Small intestine (tissue), 7 donors: ENCODE results near the gene SHLD3. TPM values are rescaled to one million over a fixed set of nuclear protein-coding genes. Genes with fewer than 3 reads are reported as not detected.
"Not testable (repeated sequence)": the region's sequence is repeated elsewhere in the genome, so short reads cannot be mapped to it uniquely, and the experiment has no call there.

Source experiments
- DNase-seq, 2 donors: peaks; one replicate each; pipeline versions ENCODE4 v3.0.0 to v3.0.0-alpha.2; 2013
- FAIRE-seq: peaks from 2 replicates; lab custom pipeline; 2012; peaks lifted over from hg19 to GRCh38; lab: Jason Lieb, UNC
- H3K27ac ChIP-seq, 3 donors: one replicate each; pipeline ENCODE4 v1.5.1; 2013; ENCODE audit warnings: low read length in 2 of 3, mild to moderate bottlenecking in 2 of 3, control low read depth in 1 of 3, inconsistent platforms in 1 of 3, low read depth in 1 of 3, moderate library complexity in 1 of 3
- H3K27me3 ChIP-seq, 3 donors: one replicate each; pipeline ENCODE4 v1.6.1; 2013; ENCODE audit warnings: low read length in 3 of 3, inconsistent platforms in 1 of 3; ENCODE audit not compliant: control insufficient read depth in 3 of 3, insufficient read depth in 3 of 3
- H3K36me3 ChIP-seq, 3 donors: one replicate each; pipeline ENCODE4 v1.6.1; 2013; ENCODE audit warnings: low read length in 3 of 3, inconsistent platforms in 1 of 3, low read depth in 1 of 3, mild to moderate bottlenecking in 1 of 3, moderate library complexity in 1 of 3; ENCODE audit not compliant: control insufficient read depth in 3 of 3, insufficient read depth in 2 of 3
- H3K4me1 ChIP-seq, 3 donors: one replicate each; pipeline ENCODE4 v1.6.1; 2013; ENCODE audit warnings: low read length in 2 of 3, inconsistent platforms in 1 of 3, low read depth in 1 of 3, mild to moderate bottlenecking in 1 of 3, moderate library complexity in 1 of 3; ENCODE audit not compliant: control insufficient read depth in 3 of 3, insufficient read depth in 2 of 3
- H3K4me3 ChIP-seq, 3 donors: one replicate each; pipeline ENCODE4 v1.5.1; 2013; ENCODE audit warnings: low read length in 3 of 3, control low read depth in 1 of 3, inconsistent platforms in 1 of 3, low read depth in 1 of 3, mild to moderate bottlenecking in 1 of 3, moderate library complexity in 1 of 3
- H3K9me3 ChIP-seq, 2 donors: one replicate each; pipeline ENCODE4 v1.6.1; 2013; ENCODE audit warnings: low read depth in 1 of 2, low read length in 1 of 2; ENCODE audit not compliant: control insufficient read depth in 2 of 2, insufficient read depth in 1 of 2
- WGBS, 3 donors: extraction: QIAGEN DNeasy Blood & Tissue Kit; methylation state at CpG; one replicate each; pipeline ENCODE4 v1.1.7; 2013; 5-methylcytosine and 5-hydroxymethylcytosine counted together
- polyA plus RNA-seq, 4 donors: library from polyadenylated mRNA; stranded (reverse) in 3 of 4; unstranded in 1 of 4; fragments of 200-250 nt in 3 of 4; fragments of 120-200 nt in 1 of 4; gene quantifications; one replicate each; pipeline versions ENCODE4 v1.2.1 to v1.2.3, GENCODE V29; 2013
- donor health status: healthy with polysubstance abuse.
- donor health status: control.
- donor health status: control.
- donor health status: Bipolar disorder and iron deficiency.
- donor health status: healthy.

SHLD3 gene
- polyA plus RNA-seq, 4 donors = 2.7 to 6.3 (median 4.4) TPM

- H3K4me1 ChIP-seq = no peaks in the 10 kb centered on the region
- no peak overlapping the region for H3K4me3 ChIP-seq
- FAIRE-seq (no peak), DNase-seq (no peak)
- H3K36me3 ChIP-seq = peaks cover 0 to 8% (median 2%) of the 10 kb centered on the region in 3 donors
- H3K27ac ChIP-seq = no peak overlapping the region
- H3K9me3 ChIP-seq = no peaks in the 10 kb centered on the region
- H3K27me3 ChIP-seq = no peaks in the 10 kb centered on the region
- WGBS, 3 donors = 85 to 94% (median 90%) methylated on average over 2 of the region's 2 CpGs
These were observed 29.9 kb downstream of the SHLD3 start for GRCh38 chr5:65654713-65655112.

GRCh38 chr5:65663804-65664521, 39.1 kb downstream of the SHLD3 start:
- WGBS, 3 donors = 92 to 100% (median 92%) methylated on average over 1 of the region's 1 CpG
- H3K36me3 ChIP-seq = peaks cover 0 to 7% (median 6%) of the 10 kb centered on the region in 3 donors
- H3K4me1 ChIP-seq = no peaks in the 10 kb centered on the region
- H3K4me3 ChIP-seq = no peak overlapping the region
- H3K27me3 ChIP-seq = no peaks in the 10 kb centered on the region
- DNase-seq = peak in 1 of 2 donors; percentile 8
- H3K27ac ChIP-seq = no peak overlapping the region
- FAIRE-seq = no peak
- no peaks in the 10 kb centered on the region for H3K9me3 ChIP-seq

GRCh38 chr5:65668696-65669095, 43.9 kb downstream of the SHLD3 start:
- WGBS, 3 donors = 81 to 95% (median 90%) methylated on average over 6 to 7 of the region's 7 CpGs
- Histone ChIP-seq H3K27me3 (no peaks in the 10 kb centered on the region), H3K4me1 (no peaks in the 10 kb centered on the region), H3K9me3 (no peaks in the 10 kb centered on the region), H3K4me3 (no peak overlapping the region), H3K27ac (no peak overlapping the region), H3K36me3 (peaks cover 2 to 4% (median 3%) of the 10 kb centered on the region in 3 donors)
- DNase-seq (no peak), FAIRE-seq (no peak)

GRCh38 chr5:65672796-65673195, 48.0 kb downstream of the SHLD3 start:
- Histone ChIP-seq H3K27ac (no peak overlapping the region), H3K36me3 (peaks cover 0 to 4% (median 0%) of the 10 kb centered on the region in 3 donors), H3K9me3 (no peaks in the 10 kb centered on the region), H3K27me3 (no peaks in the 10 kb centered on the region), H3K4me3 (no peak overlapping the region), H3K4me1 (no peaks in the 10 kb centered on the region)
- DNase-seq = no peak
- FAIRE-seq = no peak
- WGBS, 3 donors = 72 to 88% (median 75%) methylated on average over 1 of the region's 1 CpG

- FAIRE-seq (no peak), DNase-seq (no peak)
- Histone ChIP-seq H3K27me3 (no peaks in the 10 kb centered on the region), H3K27ac (no peak overlapping the region), H3K4me3 (no peak overlapping the region), H3K36me3 (peaks cover 0 to 6% (median 0%) of the 10 kb centered on the region in 3 donors), H3K4me1 (no peaks in the 10 kb centered on the region), H3K9me3 (no peaks in the 10 kb centered on the region)
These were observed 49.9 kb downstream of the SHLD3 start for GRCh38 chr5:65674749-65675148.

- FAIRE-seq, H3K27me3 ChIP-seq, H3K27ac ChIP-seq, DNase-seq, H3K9me3 ChIP-seq, H3K36me3 ChIP-seq, H3K4me1 ChIP-seq, H3K4me3 ChIP-seq: not testable (repeated sequence)
- 90 to 92% (median 91%) methylated on average over 3 of the region's 3 CpGs for WGBS, 3 donors
These were observed 51.2 kb downstream of the SHLD3 start for GRCh38 chr5:65676056-65676455.

Other genes with a start within 250 kb of the SHLD3 start
- 1 to 10 TPM in 1 of 4 donors, under 1 TPM in 1, not detected in 2; 0.28 to 1.5 TPM for gene ADAMTS6, start 143.1 kb upstream of the SHLD3 start, polyA plus RNA-seq
- 10 to 100 TPM in 2 of 4 donors, 1 to 10 TPM in 2; 2.7 to 20.0 (median 8.2) TPM for gene CENPK, start 61.9 kb upstream of the SHLD3 start, polyA plus RNA-seq
- 10 to 100 TPM; 16.2 to 69.3 (median 18.3) TPM for gene PPWD1, start 61.7 kb upstream of the SHLD3 start, polyA plus RNA-seq
- gene TRIM23, start 694 bp upstream of the SHLD3 start, polyA plus RNA-seq = 10 to 100 TPM in 1 of 4 donors, 1 to 10 TPM in 3; 2.7 to 11.5 (median 3.3) TPM
- gene TRAPPC13, start within 50 bp of the SHLD3 start, polyA plus RNA-seq = 10 to 100 TPM; 14.4 to 20.1 (median 18.3) TPM
- 1 to 10 TPM in 2 of 4 donors, under 1 TPM in 1, not detected in 1; 0.81 to 2.2 (median 2.1) TPM for gene SGTB, start 97.1 kb downstream of the SHLD3 start, polyA plus RNA-seq
- 10 to 100 TPM in 2 of 4 donors, 1 to 10 TPM in 2; 2.2 to 11.7 (median 7.6) TPM for gene NLN, start 97.2 kb downstream of the SHLD3 start, polyA plus RNA-seq